Measurements from ENCODE around the gene COPRS.
A peak's percentile ranks its signal among the peaks of the same experiment; 100 is the strongest.

COPRS gene

DNA sequence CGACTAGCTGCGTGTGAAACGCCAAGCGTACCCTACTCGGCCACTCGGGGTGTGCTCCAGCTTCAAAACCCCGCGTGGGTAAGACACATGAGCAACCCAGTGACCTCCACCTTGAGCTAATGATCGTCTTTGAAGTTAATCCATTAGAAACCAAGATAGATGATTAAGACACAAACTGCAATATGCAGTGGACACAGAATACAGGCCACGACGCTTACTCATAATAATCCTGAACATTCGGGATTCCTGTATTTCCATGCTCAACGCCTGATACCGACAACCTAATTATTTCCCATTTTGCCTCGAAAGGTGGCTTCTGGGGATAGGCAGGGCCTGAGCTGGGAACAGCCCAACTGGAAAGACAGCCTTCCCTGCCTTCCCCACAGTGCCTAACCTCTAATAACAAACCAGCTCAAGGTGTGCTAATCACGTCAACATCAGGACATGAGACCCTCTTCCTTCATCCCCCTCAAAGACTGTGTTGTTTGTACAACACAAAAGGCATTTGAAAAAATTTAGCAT, 504 bp upstream of the COPRS start:
- TF ChIP-seq, protein P1, sequence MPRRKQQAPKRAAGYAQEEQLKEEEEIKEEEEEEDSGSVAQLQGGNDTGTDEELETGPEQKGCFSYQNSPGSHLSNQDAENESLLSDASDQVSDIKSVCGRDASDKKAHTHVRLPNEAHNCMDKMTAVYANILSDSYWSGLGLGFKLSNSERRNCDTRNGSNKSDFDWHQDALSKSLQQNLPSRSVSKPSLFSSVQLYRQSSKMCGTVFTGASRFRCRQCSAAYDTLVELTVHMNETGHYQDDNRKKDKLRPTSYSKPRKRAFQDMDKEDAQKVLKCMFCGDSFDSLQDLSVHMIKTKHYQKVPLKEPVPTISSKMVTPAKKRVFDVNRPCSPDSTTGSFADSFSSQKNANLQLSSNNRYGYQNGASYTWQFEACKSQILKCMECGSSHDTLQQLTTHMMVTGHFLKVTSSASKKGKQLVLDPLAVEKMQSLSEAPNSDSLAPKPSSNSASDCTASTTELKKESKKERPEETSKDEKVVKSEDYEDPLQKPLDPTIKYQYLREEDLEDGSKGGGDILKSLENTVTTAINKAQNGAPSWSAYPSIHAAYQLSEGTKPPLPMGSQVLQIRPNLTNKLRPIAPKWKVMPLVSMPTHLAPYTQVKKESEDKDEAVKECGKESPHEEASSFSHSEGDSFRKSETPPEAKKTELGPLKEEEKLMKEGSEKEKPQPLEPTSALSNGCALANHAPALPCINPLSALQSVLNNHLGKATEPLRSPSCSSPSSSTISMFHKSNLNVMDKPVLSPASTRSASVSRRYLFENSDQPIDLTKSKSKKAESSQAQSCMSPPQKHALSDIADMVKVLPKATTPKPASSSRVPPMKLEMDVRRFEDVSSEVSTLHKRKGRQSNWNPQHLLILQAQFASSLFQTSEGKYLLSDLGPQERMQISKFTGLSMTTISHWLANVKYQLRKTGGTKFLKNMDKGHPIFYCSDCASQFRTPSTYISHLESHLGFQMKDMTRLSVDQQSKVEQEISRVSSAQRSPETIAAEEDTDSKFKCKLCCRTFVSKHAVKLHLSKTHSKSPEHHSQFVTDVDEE (CRISPR knock-in tag; IDR thresholded peaks at IDR 0.05): no peak
- no peak for TF ChIP-seq ZFP30 (CRISPR knock-in tag; IDR thresholded peaks at IDR 0.05)
- TF ChIP-seq, protein P2, sequence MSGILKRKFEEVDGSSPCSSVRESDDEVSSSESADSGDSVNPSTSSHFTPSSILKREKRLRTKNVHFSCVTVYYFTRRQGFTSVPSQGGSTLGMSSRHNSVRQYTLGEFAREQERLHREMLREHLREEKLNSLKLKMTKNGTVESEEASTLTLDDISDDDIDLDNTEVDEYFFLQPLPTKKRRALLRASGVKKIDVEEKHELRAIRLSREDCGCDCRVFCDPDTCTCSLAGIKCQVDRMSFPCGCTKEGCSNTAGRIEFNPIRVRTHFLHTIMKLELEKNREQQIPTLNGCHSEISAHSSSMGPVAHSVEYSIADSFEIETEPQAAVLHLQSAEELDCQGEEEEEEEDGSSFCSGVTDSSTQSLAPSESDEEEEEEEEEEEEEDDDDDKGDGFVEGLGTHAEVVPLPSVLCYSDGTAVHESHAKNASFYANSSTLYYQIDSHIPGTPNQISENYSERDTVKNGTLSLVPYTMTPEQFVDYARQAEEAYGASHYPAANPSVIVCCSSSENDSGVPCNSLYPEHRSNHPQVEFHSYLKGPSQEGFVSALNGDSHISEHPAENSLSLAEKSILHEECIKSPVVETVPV (CRISPR knock-in tag; IDR thresholded peaks at IDR 0.05): no peak
- TF ChIP-seq RARB (CRISPR knock-in tag; IDR thresholded peaks at IDR 0.05): no peak
- TF ChIP-seq ZNF565 (CRISPR knock-in tag; conservative IDR thresholded peaks at IDR 0.05; ENCODE audit: low read depth): no peak
- TF ChIP-seq PPARA (CRISPR knock-in tag; IDR thresholded peaks at IDR 0.05; ENCODE audit: borderline replicate concordance): no peak
- no peak for TF ChIP-seq ZFP3 (CRISPR knock-in tag; IDR thresholded peaks at IDR 0.05)
- TF ChIP-seq, protein P3, sequence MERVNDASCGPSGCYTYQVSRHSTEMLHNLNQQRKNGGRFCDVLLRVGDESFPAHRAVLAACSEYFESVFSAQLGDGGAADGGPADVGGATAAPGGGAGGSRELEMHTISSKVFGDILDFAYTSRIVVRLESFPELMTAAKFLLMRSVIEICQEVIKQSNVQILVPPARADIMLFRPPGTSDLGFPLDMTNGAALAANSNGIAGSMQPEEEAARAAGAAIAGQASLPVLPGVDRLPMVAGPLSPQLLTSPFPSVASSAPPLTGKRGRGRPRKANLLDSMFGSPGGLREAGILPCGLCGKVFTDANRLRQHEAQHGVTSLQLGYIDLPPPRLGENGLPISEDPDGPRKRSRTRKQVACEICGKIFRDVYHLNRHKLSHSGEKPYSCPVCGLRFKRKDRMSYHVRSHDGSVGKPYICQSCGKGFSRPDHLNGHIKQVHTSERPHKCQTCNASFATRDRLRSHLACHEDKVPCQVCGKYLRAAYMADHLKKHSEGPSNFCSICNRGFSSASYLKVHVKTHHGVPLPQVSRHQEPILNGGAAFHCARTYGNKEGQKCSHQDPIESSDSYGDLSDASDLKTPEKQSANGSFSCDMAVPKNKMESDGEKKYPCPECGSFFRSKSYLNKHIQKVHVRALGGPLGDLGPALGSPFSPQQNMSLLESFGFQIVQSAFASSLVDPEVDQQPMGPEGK (CRISPR knock-in tag; IDR thresholded peaks at IDR 0.05; ENCODE audit: borderline replicate concordance): no peak
- no peak for TF ChIP-seq OSR1 (CRISPR knock-in tag; IDR thresholded peaks at IDR 0.05)
- no peak for TF ChIP-seq ESRRG (CRISPR knock-in tag; IDR thresholded peaks at IDR 0.05)
- no peak for TF ChIP-seq ZNF70 (CRISPR knock-in tag; IDR thresholded peaks at IDR 0.05)
- TF ChIP-seq, protein P4, sequence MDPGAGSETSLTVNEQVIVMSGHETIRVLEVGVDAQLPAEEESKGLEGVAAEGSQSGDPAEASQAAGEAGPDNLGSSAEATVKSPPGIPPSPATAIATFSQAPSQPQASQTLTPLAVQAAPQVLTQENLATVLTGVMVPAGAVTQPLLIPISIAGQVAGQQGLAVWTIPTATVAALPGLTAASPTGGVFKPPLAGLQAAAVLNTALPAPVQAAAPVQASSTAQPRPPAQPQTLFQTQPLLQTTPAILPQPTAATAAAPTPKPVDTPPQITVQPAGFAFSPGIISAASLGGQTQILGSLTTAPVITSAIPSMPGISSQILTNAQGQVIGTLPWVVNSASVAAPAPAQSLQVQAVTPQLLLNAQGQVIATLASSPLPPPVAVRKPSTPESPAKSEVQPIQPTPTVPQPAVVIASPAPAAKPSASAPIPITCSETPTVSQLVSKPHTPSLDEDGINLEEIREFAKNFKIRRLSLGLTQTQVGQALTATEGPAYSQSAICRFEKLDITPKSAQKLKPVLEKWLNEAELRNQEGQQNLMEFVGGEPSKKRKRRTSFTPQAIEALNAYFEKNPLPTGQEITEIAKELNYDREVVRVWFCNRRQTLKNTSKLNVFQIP (CRISPR knock-in tag; IDR thresholded peaks at IDR 0.05; ENCODE audit: borderline replicate concordance, low read depth): no peak
- no peak for TF ChIP-seq ARNTL (CRISPR knock-in tag; IDR thresholded peaks at IDR 0.05; ENCODE audit: borderline replicate concordance, low read depth)
- no peak for TF ChIP-seq ZNF8 (CRISPR knock-in tag; IDR thresholded peaks at IDR 0.05)
- no peak for TF ChIP-seq BACH2 (CRISPR knock-in tag; IDR thresholded peaks at IDR 0.05; ENCODE audit: borderline replicate concordance)
- peak; percentile 10; the same call in 2 of the 3 replicates for ATAC-seq

DNA sequence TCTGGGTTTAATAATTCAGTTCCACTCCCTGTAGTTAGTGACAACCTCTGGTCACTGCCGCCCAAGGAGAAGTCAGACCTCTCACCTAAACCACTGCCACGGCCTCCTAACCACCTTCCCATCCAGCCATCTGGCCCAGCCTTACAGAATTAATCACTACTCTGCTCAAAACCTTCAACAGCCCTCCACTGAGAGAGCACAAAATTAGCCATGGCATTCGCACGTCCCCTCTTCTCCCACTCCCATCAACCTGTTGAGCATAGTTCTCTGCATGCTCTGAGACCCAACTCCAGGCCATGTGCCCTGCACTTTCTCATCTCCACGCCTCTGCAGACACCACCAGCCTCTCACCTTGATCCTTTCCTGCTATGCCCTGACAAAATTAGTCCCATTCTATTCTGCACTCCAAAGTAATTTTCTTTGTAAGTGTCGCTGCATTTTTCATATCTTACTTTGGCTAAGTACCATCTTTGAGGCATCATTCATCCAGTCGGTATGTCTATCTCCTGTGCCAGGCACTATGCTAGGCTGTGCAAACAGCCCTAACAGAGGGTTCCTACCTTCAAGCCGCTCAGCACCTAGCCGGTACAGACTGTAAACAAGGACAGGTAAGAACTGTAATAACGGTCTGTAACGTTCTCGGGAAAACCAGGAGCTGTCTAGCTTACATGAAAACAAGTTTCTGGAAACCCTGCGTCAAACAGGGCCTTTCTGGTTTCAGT, 963 bp downstream of the COPRS start:
- ATAC-seq: peak; percentile 72
- no peak for TF ChIP-seq ZC3H10 (CRISPR knock-in tag; IDR thresholded peaks at IDR 0.05)
- TF ChIP-seq, protein P4 (CRISPR knock-in tag; IDR thresholded peaks at IDR 0.05; ENCODE audit: borderline replicate concordance, low read depth): no peak
- TF ChIP-seq GLIS3 (CRISPR knock-in tag; IDR thresholded peaks at IDR 0.05): no peak
- no peak for TF ChIP-seq RARB (CRISPR knock-in tag; IDR thresholded peaks at IDR 0.05)
- TF ChIP-seq, protein P1 (CRISPR knock-in tag; IDR thresholded peaks at IDR 0.05): no peak
- no peak for TF ChIP-seq SNAI2 (CRISPR knock-in tag; IDR thresholded peaks at IDR 0.05)
- no peak for TF ChIP-seq ZFP3 (CRISPR knock-in tag; IDR thresholded peaks at IDR 0.05)
- TF ChIP-seq, protein P5, sequence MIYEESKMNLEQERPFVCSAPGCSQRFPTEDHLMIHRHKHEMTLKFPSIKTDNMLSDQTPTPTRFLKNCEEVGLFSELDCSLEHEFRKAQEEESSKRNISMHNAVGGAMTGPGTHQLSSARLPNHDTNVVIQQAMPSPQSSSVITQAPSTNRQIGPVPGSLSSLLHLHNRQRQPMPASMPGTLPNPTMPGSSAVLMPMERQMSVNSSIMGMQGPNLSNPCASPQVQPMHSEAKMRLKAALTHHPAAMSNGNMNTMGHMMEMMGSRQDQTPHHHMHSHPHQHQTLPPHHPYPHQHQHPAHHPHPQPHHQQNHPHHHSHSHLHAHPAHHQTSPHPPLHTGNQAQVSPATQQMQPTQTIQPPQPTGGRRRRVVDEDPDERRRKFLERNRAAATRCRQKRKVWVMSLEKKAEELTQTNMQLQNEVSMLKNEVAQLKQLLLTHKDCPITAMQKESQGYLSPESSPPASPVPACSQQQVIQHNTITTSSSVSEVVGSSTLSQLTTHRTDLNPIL (CRISPR knock-in tag; IDR thresholded peaks at IDR 0.05; ENCODE audit: low read depth): no peak
- no peak for TF ChIP-seq CSDC2 (CRISPR knock-in tag; IDR thresholded peaks at IDR 0.05)
- TF ChIP-seq ISL1 (CRISPR knock-in tag; IDR thresholded peaks at IDR 0.05): no peak
